Activated naive CD4-positive, alpha-beta T cell treated with anti-CD3 and anti-CD28 coated beads for 36 hours (primary cell): ENCODE measurements around the gene IQCB1. TPM values are rescaled to one million over a fixed set of nuclear protein-coding genes. Genes with fewer than 3 reads are reported as not detected.
"Not testable (repeated sequence)": the region's sequence is repeated elsewhere in the genome, so short reads cannot be mapped to it uniquely, and the experiment has no call there.

Experiments used
- CTCF ChIA-PET: fragments of 350-600 bp; sonication (Branson Sonifier 250); formaldehyde crosslinking; loops from one replicate; lab custom pipeline; 2021; ENCODE audit warnings: antibody characterized with exemption; lab: Charles Lee
- DNase-seq: peaks from one replicate; pipeline ENCODE4 v3.0.0-alpha.2; 2020
- H3K27ac Mint-ChIP-seq: one replicate; pipeline ENCODE4 v1.8.0; 2021; ENCODE audit warnings: mild to moderate bottlenecking, mixed read lengths
- H3K27me3 Mint-ChIP-seq: one replicate; pipeline ENCODE4 v1.8.0; 2021; ENCODE audit warnings: low read depth, mixed read lengths
- H3K36me3 Mint-ChIP-seq: one replicate; pipeline ENCODE4 v1.8.0; 2021; ENCODE audit warnings: low read depth, mixed read lengths
- H3K4me1 Mint-ChIP-seq: one replicate; pipeline ENCODE4 v1.8.0; 2021; ENCODE audit warnings: low read depth, mixed read lengths
- H3K4me3 Mint-ChIP-seq: one replicate; pipeline ENCODE4 v1.8.0; 2021; ENCODE audit warnings: mild to moderate bottlenecking, moderate library complexity, mixed read lengths
- H3K9me3 Mint-ChIP-seq: one replicate; pipeline ENCODE4 v1.8.0; 2021; ENCODE audit warnings: mixed read lengths
- intact Hi-C: fragments of 100-400 bp; cut with micrococcal nuclease; formaldehyde crosslinking; loops from one replicate; pipeline ENCODE4 v1.15.1; 2023
- total RNA-seq, 2 experiments: library from RNA; stranded (reverse); gene quantifications; one replicate each; pipeline ENCODE4 v1.2.3, GENCODE V29; 2021

The IQCB1 gene
- total RNA-seq, 2 experiments from 2014 or later, result 36.5 to 37.8 TPM

DNA sequence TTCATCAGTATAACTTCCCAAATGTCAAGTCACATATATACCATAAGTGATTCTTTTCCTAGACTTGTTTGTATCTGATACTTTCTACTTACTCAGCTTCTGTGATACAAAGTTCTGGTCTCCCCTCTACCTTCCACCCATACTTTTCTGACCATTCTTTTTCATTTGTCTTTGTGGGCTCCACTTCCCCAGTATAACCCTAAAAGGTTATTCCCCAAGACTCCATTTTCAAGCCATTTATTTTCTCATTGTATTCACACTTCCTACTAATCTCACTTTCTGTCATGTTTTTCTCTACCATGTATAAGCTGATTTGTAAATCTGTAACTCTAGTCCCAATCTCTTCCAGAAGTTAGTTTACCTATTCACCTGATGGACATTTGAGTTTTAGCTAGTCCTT, 34.0 kb downstream of the IQCB1 start:
- intact Hi-C loops, result no loop called here
- Mint-ChIP-seq H3K4me1 (peaks cover 3% of the 10 kb centered on the region), H3K9me3 (no peaks in the 10 kb centered on the region), H3K27ac (no peak overlapping the region), H3K36me3 (peaks cover 28% of the 10 kb centered on the region), H3K27me3 (no peaks in the 10 kb centered on the region), H3K4me3 (no peak overlapping the region)
- CTCF ChIA-PET, result no interaction called here
- DNase-seq, result no peak

GRCh38 chr3:121796970-121797369, 37.9 kb downstream of the IQCB1 start:
- H3K27ac Mint-ChIP-seq, result no peak overlapping the region
- peaks cover 20% of the 10 kb centered on the region for H3K36me3 Mint-ChIP-seq
- H3K27me3 Mint-ChIP-seq, result no peaks in the 10 kb centered on the region
- DNase-seq, result no peak
- H3K9me3 Mint-ChIP-seq, result no peaks in the 10 kb centered on the region
- CTCF ChIA-PET, result interaction anchor here (0.6 kb wide), 1 partner anchor 53 kb away, joined by 3 read pairs; no protein-coding TSS in a partner anchor
- peaks cover 3% of the 10 kb centered on the region for H3K4me1 Mint-ChIP-seq
- no peak overlapping the region for H3K4me3 Mint-ChIP-seq
- intact Hi-C loops, result no loop called here

GRCh38 chr3:121794264-121794983, 40.4 kb downstream of the IQCB1 start:
- DNase-seq, result no peak
- intact Hi-C loops, result no loop called here
- no peaks in the 10 kb centered on the region for H3K27me3 Mint-ChIP-seq
- peaks cover 22% of the 10 kb centered on the region for H3K36me3 Mint-ChIP-seq
- no peaks in the 10 kb centered on the region for H3K4me1 Mint-ChIP-seq
- no peak overlapping the region for H3K27ac Mint-ChIP-seq
- no peak overlapping the region for H3K4me3 Mint-ChIP-seq
- CTCF ChIA-PET, result interaction anchor here (0.7 kb wide), 1 partner anchor 15 kb away, joined by 3 read pairs; no protein-coding TSS in a partner anchor
- H3K9me3 Mint-ChIP-seq, result no peaks in the 10 kb centered on the region

GRCh38 chr3:121793078-121793477, 41.8 kb downstream of the IQCB1 start:
- DNase-seq, result no peak

GRCh38 chr3:121786485-121786884, 48.4 kb downstream of the IQCB1 start:
- H3K36me3 Mint-ChIP-seq, result peaks cover 42% of the 10 kb centered on the region
- CTCF ChIA-PET, result no interaction called here
- H3K27ac Mint-ChIP-seq, result no peak overlapping the region
- no peaks in the 10 kb centered on the region for H3K4me1 Mint-ChIP-seq
- no peaks in the 10 kb centered on the region for H3K27me3 Mint-ChIP-seq
- intact Hi-C loops, result no loop called here
- no peak overlapping the region for H3K4me3 Mint-ChIP-seq
- DNase-seq, result no peak
- no peaks in the 10 kb centered on the region for H3K9me3 Mint-ChIP-seq

More at GRCh38 chr3:121793078-121793477, 41.8 kb downstream of the IQCB1 start:
- H3K27me3 Mint-ChIP-seq, result no peaks in the 10 kb centered on the region
- CTCF ChIA-PET, result no interaction called here
- no peak overlapping the region for H3K27ac Mint-ChIP-seq
- H3K36me3 Mint-ChIP-seq, result peaks cover 33% of the 10 kb centered on the region
- intact Hi-C loops, result no loop called here
- H3K9me3 Mint-ChIP-seq, result no peaks in the 10 kb centered on the region
- H3K4me3 Mint-ChIP-seq, result no peak overlapping the region
- H3K4me1 Mint-ChIP-seq, result no peaks in the 10 kb centered on the region

GRCh38 chr3:121782784-121783183, 52.1 kb downstream of the IQCB1 start:
- CTCF ChIA-PET, result not testable (repeated sequence)

DNA sequence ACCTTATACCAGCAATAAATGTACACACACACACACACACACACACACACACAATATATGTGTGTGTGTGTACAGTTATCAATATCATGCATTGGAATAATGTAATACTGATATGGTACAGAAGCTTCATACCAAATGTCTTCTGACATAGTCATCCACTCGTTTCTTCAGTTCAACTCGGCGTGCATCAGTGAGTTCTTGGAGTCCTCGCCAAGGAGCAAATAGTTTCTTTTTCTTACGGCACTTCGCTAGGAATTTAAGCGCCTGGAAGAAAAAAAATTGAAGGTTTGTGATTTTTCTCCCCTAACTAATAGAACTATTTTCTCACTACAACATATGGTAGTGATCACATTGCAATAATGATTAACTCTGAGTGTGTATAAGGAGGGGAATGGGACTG, 53.2 kb downstream of the IQCB1 start:
- no peaks in the 10 kb centered on the region for H3K27me3 Mint-ChIP-seq
- no peak for DNase-seq
- intact Hi-C loops, result no loop called here
- H3K4me3 Mint-ChIP-seq, result no peak overlapping the region
- H3K27ac Mint-ChIP-seq, result no peak overlapping the region
- no peaks in the 10 kb centered on the region for H3K9me3 Mint-ChIP-seq
- H3K4me1 Mint-ChIP-seq, result no peaks in the 10 kb centered on the region
- CTCF ChIA-PET, result no interaction called here
- H3K36me3 Mint-ChIP-seq, result peaks cover 60% of the 10 kb centered on the region

More at GRCh38 chr3:121782784-121783183, 52.1 kb downstream of the IQCB1 start:
- peaks cover 60% of the 10 kb centered on the region for H3K36me3 Mint-ChIP-seq
- intact Hi-C loops, H3K9me3 Mint-ChIP-seq, H3K4me3 Mint-ChIP-seq, H3K27ac Mint-ChIP-seq, H3K27me3 Mint-ChIP-seq, DNase-seq, H3K4me1 Mint-ChIP-seq: not testable (repeated sequence)

DNA sequence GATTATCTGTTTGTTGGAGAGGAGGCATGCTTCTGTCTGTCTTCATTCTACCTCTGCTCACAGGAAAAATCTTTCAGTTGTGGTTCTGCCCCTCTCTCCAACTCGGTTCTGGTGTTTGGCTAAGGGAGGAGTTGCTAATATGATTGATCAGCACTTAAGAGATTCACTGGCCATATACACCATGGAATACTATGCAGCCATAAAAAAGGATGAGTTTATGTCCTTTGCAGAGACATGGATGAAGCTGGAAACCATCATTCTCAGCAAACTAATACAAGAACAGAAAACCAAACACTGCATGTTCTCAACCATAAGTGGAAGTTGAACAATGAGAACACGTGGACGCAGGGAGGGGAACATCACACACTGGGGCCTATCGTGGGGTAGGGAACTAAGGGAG, 59.8 kb downstream of the IQCB1 start:
- H3K9me3 Mint-ChIP-seq, H3K4me1 Mint-ChIP-seq, H3K4me3 Mint-ChIP-seq, H3K27ac Mint-ChIP-seq, DNase-seq, H3K27me3 Mint-ChIP-seq, intact Hi-C loops: not testable (repeated sequence)
- peaks cover 71% of the 10 kb centered on the region for H3K36me3 Mint-ChIP-seq
- CTCF ChIA-PET, result interaction anchor here (1.1 kb wide), 1 partner anchor 11 kb away, joined by 3 read pairs; no protein-coding TSS in a partner anchor

- no peaks in the 10 kb centered on the region for H3K4me1 Mint-ChIP-seq
- H3K4me3 Mint-ChIP-seq, result no peak overlapping the region
- peaks cover 34% of the 10 kb centered on the region for H3K36me3 Mint-ChIP-seq
- no peak for DNase-seq
- H3K27me3 Mint-ChIP-seq, result no peaks in the 10 kb centered on the region
- no peak overlapping the region for H3K27ac Mint-ChIP-seq
- CTCF ChIA-PET, result no interaction called here
- no peaks in the 10 kb centered on the region for H3K9me3 Mint-ChIP-seq
- intact Hi-C loops, result no loop called here
Observed at GRCh38 chr3:121769246-121769645, 65.6 kb downstream of the IQCB1 start.

DNA sequence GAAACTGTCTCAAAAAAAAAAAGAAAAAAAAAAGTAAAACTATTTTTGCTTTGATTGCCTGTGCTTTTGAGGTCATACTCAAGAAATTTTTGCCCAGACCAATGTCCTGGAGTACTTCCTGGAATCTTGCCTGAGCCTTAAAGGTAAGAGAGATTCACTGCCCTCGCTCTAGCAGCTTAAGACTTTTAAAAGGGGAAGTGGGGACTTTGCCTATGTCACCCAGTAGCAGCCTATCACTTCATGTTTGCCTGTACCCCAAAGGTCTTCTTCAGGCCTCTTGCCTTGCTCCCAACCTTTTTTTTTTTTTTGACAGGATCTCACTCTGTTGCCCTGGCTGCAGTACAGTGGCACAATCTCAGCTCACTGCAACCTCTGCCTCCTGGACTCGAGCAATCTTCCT, 66.4 kb downstream of the IQCB1 start:
- CTCF ChIA-PET, result no interaction called here
- DNase-seq, result no peak
- H3K36me3 Mint-ChIP-seq, result peaks cover 27% of the 10 kb centered on the region
- no peaks in the 10 kb centered on the region for H3K27me3 Mint-ChIP-seq
- H3K27ac Mint-ChIP-seq, result no peak overlapping the region
- H3K9me3 Mint-ChIP-seq, result no peaks in the 10 kb centered on the region
- H3K4me1 Mint-ChIP-seq, result no peaks in the 10 kb centered on the region
- no peak overlapping the region for H3K4me3 Mint-ChIP-seq
- intact Hi-C loops, result no loop called here

DNA sequence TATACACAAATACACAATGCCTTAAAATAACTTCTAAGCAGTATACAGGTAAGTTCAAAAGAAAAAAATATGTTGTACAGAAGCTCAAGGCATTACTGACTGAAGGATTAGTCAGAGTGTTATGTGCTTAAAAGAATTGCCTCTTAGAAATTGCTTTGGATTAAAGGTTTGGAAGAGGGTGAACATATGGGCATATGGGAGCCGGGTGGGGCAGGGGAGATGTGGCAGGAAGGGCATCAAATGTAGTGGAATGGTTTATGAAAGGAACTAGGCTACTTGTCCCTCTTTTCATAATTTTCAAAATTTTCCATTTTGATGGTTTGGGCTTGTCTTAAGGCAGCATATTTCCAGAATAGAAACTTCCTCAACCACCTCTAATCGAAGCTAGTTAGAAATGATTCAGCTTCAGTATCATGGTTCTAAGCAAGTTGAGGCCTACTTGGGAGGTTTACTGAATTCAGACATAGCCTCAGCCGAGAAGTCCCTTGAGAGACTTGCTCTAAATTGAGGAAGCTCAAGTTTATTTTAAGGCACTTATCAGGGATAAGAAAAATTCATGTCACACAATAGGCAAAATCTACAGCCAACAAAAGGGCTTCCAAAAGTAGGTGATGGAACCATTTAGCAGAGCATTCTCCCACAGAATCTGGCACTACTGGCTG, 75.2 kb downstream of the IQCB1 start:
- Mint-ChIP-seq H3K4me1 (no peaks in the 10 kb centered on the region), H3K4me3 (no peak overlapping the region), H3K27me3 (no peaks in the 10 kb centered on the region), H3K36me3 (no peaks in the 10 kb centered on the region), H3K9me3 (no peaks in the 10 kb centered on the region), H3K27ac (no peak overlapping the region)
- intact Hi-C loops, result no loop called here
- no peak for DNase-seq
- CTCF ChIA-PET, result interaction anchor here (0.6 kb wide), 1 partner anchor 213 kb away, joined by 3 read pairs; no protein-coding TSS in a partner anchor

DNA sequence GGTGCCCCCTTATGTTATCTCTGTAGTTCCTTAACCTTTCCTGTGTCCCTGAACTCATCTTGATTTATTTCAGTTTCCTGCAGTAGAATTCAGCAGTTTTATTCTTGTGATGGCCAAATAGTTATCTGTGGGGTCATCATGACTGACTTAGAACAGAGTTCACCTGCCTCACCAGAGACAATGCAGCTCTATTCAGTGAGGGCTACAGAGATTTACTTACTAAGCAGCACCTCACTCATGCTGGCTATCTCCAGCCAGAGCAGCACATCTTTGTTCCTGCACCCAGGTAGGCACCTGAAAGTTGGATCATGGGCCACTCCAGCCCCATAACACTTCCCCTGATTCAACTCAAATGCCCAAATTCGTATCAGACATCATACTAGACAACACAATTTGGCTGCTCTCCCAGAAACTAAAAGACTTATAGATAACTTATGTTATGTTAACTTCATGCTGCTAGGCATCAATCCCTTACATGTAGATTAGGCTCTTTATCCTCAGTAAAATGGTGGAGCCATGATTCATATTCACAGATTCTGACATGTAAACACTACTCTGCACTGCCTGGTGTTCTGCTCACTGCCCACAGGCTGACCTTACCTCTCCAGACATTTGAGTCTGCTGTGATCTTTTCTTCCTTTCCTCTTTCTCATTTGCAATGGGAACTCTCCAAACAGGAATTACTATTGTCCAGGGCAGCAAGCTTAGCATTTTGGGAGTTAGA, 76.0 kb downstream of the IQCB1 start:
- CTCF ChIA-PET, result no interaction called here
- Mint-ChIP-seq H3K4me1 (no peaks in the 10 kb centered on the region), H3K27me3 (no peaks in the 10 kb centered on the region), H3K27ac (no peak overlapping the region), H3K4me3 (no peak overlapping the region), H3K9me3 (no peaks in the 10 kb centered on the region), H3K36me3 (no peaks in the 10 kb centered on the region)
- intact Hi-C loops, result no loop called here
- DNase-seq, result no peak
